ENCODE data around the gene IMPACT.

Gene IMPACT
- total RNA-seq: 15.0 to 26.9 reads per million in 2 donors

GRCh38 chr18:24426398-24427294, at the start of gene IMPACT:
TSS of gene IMPACT (plus strand) at chr18:24426670. CDS start at chr18:24426757, 87 bp downstream.
- DNase-seq: peak; percentile 52 to 87 (median 63)

GRCh38 chr18:24378598-24378997, 47.9 kb upstream of the IMPACT start:
- DNase-seq: no peak

GRCh38 chr18:24380163-24380747, 46.2 kb upstream of the IMPACT start:
- DNase-seq: no peak

- no peak for DNase-seq
Observed at GRCh38 chr18:24381126-24381525, 45.3 kb upstream of the IMPACT start.

- DNase-seq: no peak
Observed at GRCh38 chr18:24386681-24387080, 39.8 kb upstream of the IMPACT start.

- no peak for DNase-seq
Observed at GRCh38 chr18:24388957-24389356, 37.5 kb upstream of the IMPACT start.

GRCh38 chr18:24395049-24395795, 31.2 kb upstream of the IMPACT start:
- no peak for DNase-seq

- peak in 1 of 5 experiments; percentile 48 for DNase-seq
Observed at GRCh38 chr18:24396082-24396633, 30.3 kb upstream of the IMPACT start.

- peak in 2 of 5 experiments; percentile 1 to 56 for DNase-seq
Observed at GRCh38 chr18:24397131-24397693, 29.3 kb upstream of the IMPACT start.

GRCh38 chr18:24397694-24398368, 28.6 kb upstream of the IMPACT start, which contains the start of gene OSBPL1A:
TSS of gene OSBPL1A (minus strand) at chr18:24397824. CDS start at chr18:24377533, 20,291 bp downstream.
- peak; percentile 50 to 86 (median 76) for DNase-seq

- DNase-seq: no peak
Observed at GRCh38 chr18:24398540-24398939, 27.9 kb upstream of the IMPACT start.

- DNase-seq: no peak
Observed at GRCh38 chr18:24400587-24400986, 25.9 kb upstream of the IMPACT start.

GRCh38 chr18:24402209-24402785, 24.2 kb upstream of the IMPACT start:
- no peak for DNase-seq

GRCh38 chr18:24403076-24403475, 23.4 kb upstream of the IMPACT start:
- DNase-seq: no peak

GRCh38 chr18:24404591-24404990, 21.9 kb upstream of the IMPACT start:
- DNase-seq: no peak

- no peak for DNase-seq
Observed at GRCh38 chr18:24408496-24408895, 18.0 kb upstream of the IMPACT start.

- no peak for DNase-seq
Observed at GRCh38 chr18:24413148-24413547, 13.3 kb upstream of the IMPACT start.

- peak in 2 of 5 experiments; percentile 15 to 98 for DNase-seq
Observed at GRCh38 chr18:24414349-24415003, 12.0 kb upstream of the IMPACT start.

GRCh38 chr18:24417480-24417879, 9.0 kb upstream of the IMPACT start:
- DNase-seq: no peak

- DNase-seq: no peak
Observed at GRCh38 chr18:24420551-24420950, 5.9 kb upstream of the IMPACT start.

- no peak for DNase-seq
Observed at GRCh38 chr18:24421831-24422230, 4.6 kb upstream of the IMPACT start.

Data from T-helper 2 cell (primary cell).